ENCODE data around the gene CFAP45. TPM values are rescaled to one million over a fixed set of nuclear protein-coding genes. Genes with fewer than 3 reads are reported as not detected.

Gene CFAP45
- total and polyA plus RNA-seq, 2 donors (not counting 1 experiment from before 2014, with no cell fraction given): 1.3 to 2.4 TPM

DNA sequence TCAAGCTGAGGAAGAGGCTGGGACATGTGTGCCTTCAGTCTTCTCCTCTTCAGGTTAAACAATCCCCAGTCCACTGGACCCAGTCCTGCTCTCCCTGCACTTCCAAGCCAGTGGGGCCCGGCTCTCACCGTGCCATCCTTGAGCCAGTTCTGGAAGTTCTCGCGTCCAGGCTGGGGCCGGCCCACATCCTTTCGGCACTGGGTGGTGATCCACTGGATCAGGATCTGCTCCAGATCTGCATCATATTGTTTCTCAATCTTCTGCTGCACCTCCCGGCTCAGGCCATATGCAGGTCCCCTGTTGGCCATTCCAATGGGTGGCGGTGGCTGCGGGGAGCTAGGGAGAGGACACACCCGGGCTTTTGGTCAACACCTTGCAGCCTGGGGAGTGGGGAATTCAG lies 20.2 kb upstream of the CFAP45 start:
- Histone ChIP-seq H3K27me3 (replicated peaks in 1 of 4; ENCODE audit: control extremely low read depth in 1 of 4, control insufficient read depth in 3 of 4, insufficient read depth in 4 of 4, low read length in 3 of 4) (no peaks in the 10 kb centered on the region), H3K4me2 (replicated peaks; ENCODE audit: low read depth, low read length, poor library complexity, severe bottlenecking) (peak overlapping the region; percentile 99), H3K9ac (ENCODE audit: low read length) (no peak overlapping the region), H3K4me3 (ENCODE audit: control extremely low read depth in 1 of 5, extremely low read depth in 1 of 5, insufficient read depth in 1 of 5, low read depth in 2 of 5, low read length in 4 of 5) (no peak overlapping the region), H3K36me3 (replicated peaks in 1 of 2; ENCODE audit: control extremely low read depth in 1 of 2, control insufficient read depth in 1 of 2, extremely low read depth in 1 of 2, insufficient read depth in 2 of 2, low read length in 1 of 2) (peaks cover 4 to 52% of the 10 kb centered on the region in 2 experiments), H3K9me3 (ENCODE audit: control extremely low read depth in 1 of 3, control insufficient read depth in 2 of 3, insufficient read depth in 1 of 3, low read length in 2 of 3) (peaks cover 0 to 4% (median 0%) of the 10 kb centered on the region in 3 donors), H4K20me1 (ENCODE audit: control insufficient read depth, insufficient read depth, low read length, poor library complexity, severe bottlenecking) (peaks cover 38% of the 10 kb centered on the region), H2AFZ (ENCODE audit: insufficient read depth, low read depth, low read length, poor library complexity, severe bottlenecking) (no peak overlapping the region), H3K27ac (ENCODE audit: low read length in 2 of 2) (peak overlapping the region; percentile 98 to 100), H3K79me2 (ENCODE audit: control insufficient read depth, insufficient read depth, low read length) (peaks cover 56% of the 10 kb centered on the region), H3K4me1 (ENCODE audit: control insufficient read depth in 2 of 2, insufficient read depth in 2 of 2, low read length in 2 of 2) (peaks cover 35 to 49% of the 10 kb centered on the region in 2 donors)
- DNase-seq (no peak), ATAC-seq (ENCODE audit: low read depth) (no peak)
- POLR2A ChIA-PET: no interaction called here
- CTCF ChIA-PET: interaction anchor here (2.5 to 8.7 kb wide), 3 partner anchors 16 to 87 kb away, joined by 12 to 81 read pairs (median 76); no protein-coding TSS in a partner anchor
- Mint-ChIP-seq H3K27ac (peak overlapping the region; percentile 99), H3K9me3 (ENCODE audit: insufficient read depth) (no peaks in the 10 kb centered on the region), H3K27me3 (no peaks in the 10 kb centered on the region), H3K4me1 (peaks cover 63% of the 10 kb centered on the region), H3K4me3 (no peak overlapping the region)
- WGBS (ENCODE audit: insufficient coverage): 96% methylated on average over 10 of the region's 10 CpGs
- intact Hi-C loops (cut with micrococcal nuclease): loop anchor here (5.0 to 10.0 kb wide), 3 partner anchors 177 to 1825 kb away; partner anchors contain the start of genes DUSP12, IGSF8 and USF1
- no peak for TF ChIP-seq EZH2 (IDR thresholded peaks at IDR 0.05; ENCODE audit: borderline replicate concordance, insufficient read depth, low read depth, low read length, poor library complexity, severe bottlenecking)
- TF ChIP-seq, protein P1, sequence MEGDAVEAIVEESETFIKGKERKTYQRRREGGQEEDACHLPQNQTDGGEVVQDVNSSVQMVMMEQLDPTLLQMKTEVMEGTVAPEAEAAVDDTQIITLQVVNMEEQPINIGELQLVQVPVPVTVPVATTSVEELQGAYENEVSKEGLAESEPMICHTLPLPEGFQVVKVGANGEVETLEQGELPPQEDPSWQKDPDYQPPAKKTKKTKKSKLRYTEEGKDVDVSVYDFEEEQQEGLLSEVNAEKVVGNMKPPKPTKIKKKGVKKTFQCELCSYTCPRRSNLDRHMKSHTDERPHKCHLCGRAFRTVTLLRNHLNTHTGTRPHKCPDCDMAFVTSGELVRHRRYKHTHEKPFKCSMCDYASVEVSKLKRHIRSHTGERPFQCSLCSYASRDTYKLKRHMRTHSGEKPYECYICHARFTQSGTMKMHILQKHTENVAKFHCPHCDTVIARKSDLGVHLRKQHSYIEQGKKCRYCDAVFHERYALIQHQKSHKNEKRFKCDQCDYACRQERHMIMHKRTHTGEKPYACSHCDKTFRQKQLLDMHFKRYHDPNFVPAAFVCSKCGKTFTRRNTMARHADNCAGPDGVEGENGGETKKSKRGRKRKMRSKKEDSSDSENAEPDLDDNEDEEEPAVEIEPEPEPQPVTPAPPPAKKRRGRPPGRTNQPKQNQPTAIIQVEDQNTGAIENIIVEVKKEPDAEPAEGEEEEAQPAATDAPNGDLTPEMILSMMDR (IDR thresholded peaks at IDR 0.05): no peak

- ChIA-PET CTCF (interaction anchor here (1.6 to 8.7 kb wide), 3 partner anchors 17 to 87 kb away, joined by 4 to 81 read pairs (median 76); no protein-coding TSS in a partner anchor), POLR2A (no interaction called here)
- H2AFZ ChIP-seq (ENCODE audit: insufficient read depth, low read depth, low read length, poor library complexity, severe bottlenecking): no peak overlapping the region
- peaks cover 29% of the 10 kb centered on the region for H4K20me1 ChIP-seq (ENCODE audit: control insufficient read depth, insufficient read depth, low read length, poor library complexity, severe bottlenecking)
- peak overlapping the region; percentile 98 to 100 for H3K27ac ChIP-seq (ENCODE audit: low read length in 2 of 2)
- ATAC-seq (ENCODE audit: low read depth) (no peak), DNase-seq (peak; percentile 20)
- peaks cover 48% of the 10 kb centered on the region for H3K79me2 ChIP-seq (ENCODE audit: control insufficient read depth, insufficient read depth, low read length)
- intact Hi-C loops (cut with micrococcal nuclease): no loop called here
- no peak overlapping the region for H3K4me3 ChIP-seq (ENCODE audit: control extremely low read depth in 1 of 5, extremely low read depth in 1 of 5, insufficient read depth in 1 of 5, low read depth in 2 of 5, low read length in 4 of 5)
- TF ChIP-seq EZH2 (IDR thresholded peaks at IDR 0.05; ENCODE audit: borderline replicate concordance, insufficient read depth, low read depth, low read length, poor library complexity, severe bottlenecking): no peak
- TF ChIP-seq, protein P1 (IDR thresholded peaks at IDR 0.05): no peak
- peaks cover 35 to 49% of the 10 kb centered on the region in 2 donors for H3K4me1 ChIP-seq (ENCODE audit: control insufficient read depth in 2 of 2, insufficient read depth in 2 of 2, low read length in 2 of 2)
- no peak overlapping the region for H3K9ac ChIP-seq (ENCODE audit: low read length)
- no peak overlapping the region for H3K4me2 ChIP-seq (replicated peaks; ENCODE audit: low read depth, low read length, poor library complexity, severe bottlenecking)
- peak overlapping the region; percentile 99 for H3K27ac Mint-ChIP-seq
- 93% methylated on average over 10 of the region's 10 CpGs for WGBS (ENCODE audit: insufficient coverage)
- no peaks in the 10 kb centered on the region for H3K9me3 Mint-ChIP-seq (ENCODE audit: insufficient read depth)
- H3K36me3 ChIP-seq (replicated peaks in 1 of 2; ENCODE audit: control extremely low read depth in 1 of 2, control insufficient read depth in 1 of 2, extremely low read depth in 1 of 2, insufficient read depth in 2 of 2, low read length in 1 of 2): peaks cover 4 to 52% of the 10 kb centered on the region in 2 experiments
- no peak overlapping the region for H3K4me3 Mint-ChIP-seq
- H3K9me3 ChIP-seq (ENCODE audit: control extremely low read depth in 1 of 3, control insufficient read depth in 2 of 3, insufficient read depth in 1 of 3, low read length in 2 of 3): no peaks in the 10 kb centered on the region
- H3K27me3 ChIP-seq (replicated peaks in 1 of 4; ENCODE audit: control extremely low read depth in 1 of 4, control insufficient read depth in 3 of 4, insufficient read depth in 4 of 4, low read length in 3 of 4): no peaks in the 10 kb centered on the region
- H3K27me3 Mint-ChIP-seq: no peaks in the 10 kb centered on the region
- H3K4me1 Mint-ChIP-seq: peaks cover 67% of the 10 kb centered on the region
Observed at GRCh38 chr1:159919236-159919865, 19.4 kb upstream of the CFAP45 start.
